GM12891 (cell line): ENCODE data around the gene PDCD4.

ENCODE experiments used
- DNase-seq: peaks from one replicate; pipeline ENCODE4 v3.0.0; 2011; ENCODE audit warnings: low spot score; ENCODE audit not compliant: insufficient read length
- FAIRE-seq: peaks from 2 replicates; lab custom pipeline; 2011; peaks lifted over from hg19 to GRCh38; lab: Jason Lieb, UNC
- PAX5 ChIP-seq: IDR thresholded peaks from 2 replicates; pipeline ENCODE4 v1.6.1; 2011; ENCODE audit warnings: low read length, moderate library complexity, mild to moderate bottlenecking; ENCODE audit not compliant: insufficient read depth, severe bottlenecking
- POLR2A ChIP-seq: IDR thresholded peaks from 2 replicates; pipeline ENCODE4 v1.6.1; 2011; ENCODE audit warnings: low read depth, low read length, control low read depth
- POLR2AphosphoS5 ChIP-seq: IDR thresholded peaks from 2 replicates; pipeline ENCODE4 v1.6.1; 2011; ENCODE audit warnings: low read depth, low read length, control low read depth
- POU2F2 ChIP-seq: IDR thresholded peaks from 2 replicates; pipeline ENCODE4 v1.6.1; 2011; ENCODE audit warnings: low read depth, mild to moderate bottlenecking, control low read depth, low read length, moderate library complexity
- SPI1 ChIP-seq: IDR thresholded peaks from 2 replicates; pipeline ENCODE4 v1.6.1; 2011; ENCODE audit warnings: low read depth, low read length, control low read depth
- TAF1 ChIP-seq: IDR thresholded peaks from 2 replicates; pipeline ENCODE4 v1.6.1; 2011; ENCODE audit warnings: low read depth, low read length, control low read depth

The PDCD4 gene

DNA sequence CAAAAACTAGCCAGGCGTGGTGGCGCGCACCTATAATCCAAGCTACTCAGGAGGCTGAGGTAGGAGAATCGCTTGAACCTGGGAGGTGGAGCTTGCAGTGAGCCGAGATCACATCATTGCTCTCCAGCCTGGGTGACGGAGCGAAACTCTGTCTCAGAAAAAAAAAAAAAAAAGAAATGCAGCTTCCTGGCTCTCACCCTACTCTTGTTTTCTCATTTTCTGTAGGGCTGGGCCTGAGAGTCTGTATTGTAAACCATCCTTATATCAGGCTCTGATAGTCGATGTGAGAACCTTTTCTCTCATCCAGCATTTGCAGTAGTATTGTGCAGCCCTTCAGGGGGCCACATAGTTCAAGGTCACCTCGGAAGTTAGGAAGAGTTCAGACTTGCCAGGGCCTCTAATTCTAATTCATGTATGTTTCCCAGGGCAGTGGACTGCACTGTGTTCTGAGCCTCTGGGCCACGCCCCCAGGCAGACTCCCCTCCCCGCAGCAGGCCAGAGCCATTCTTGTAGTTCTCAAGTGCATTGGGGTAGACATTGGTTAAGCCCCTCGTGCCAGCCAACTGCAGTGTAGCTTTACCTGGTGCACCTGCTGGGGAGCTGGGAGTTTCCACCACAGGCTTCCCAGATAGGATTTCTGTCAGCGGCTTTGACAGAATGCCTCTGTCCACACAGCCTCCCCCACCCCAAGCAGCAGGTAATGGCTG is 38.3 kb upstream of the PDCD4 start:
- FAIRE-seq (no peak), DNase-seq (no peak)
- TF ChIP-seq POLR2AphosphoS5 (no peak), TAF1 (no peak), SPI1 (no peak)

DNA sequence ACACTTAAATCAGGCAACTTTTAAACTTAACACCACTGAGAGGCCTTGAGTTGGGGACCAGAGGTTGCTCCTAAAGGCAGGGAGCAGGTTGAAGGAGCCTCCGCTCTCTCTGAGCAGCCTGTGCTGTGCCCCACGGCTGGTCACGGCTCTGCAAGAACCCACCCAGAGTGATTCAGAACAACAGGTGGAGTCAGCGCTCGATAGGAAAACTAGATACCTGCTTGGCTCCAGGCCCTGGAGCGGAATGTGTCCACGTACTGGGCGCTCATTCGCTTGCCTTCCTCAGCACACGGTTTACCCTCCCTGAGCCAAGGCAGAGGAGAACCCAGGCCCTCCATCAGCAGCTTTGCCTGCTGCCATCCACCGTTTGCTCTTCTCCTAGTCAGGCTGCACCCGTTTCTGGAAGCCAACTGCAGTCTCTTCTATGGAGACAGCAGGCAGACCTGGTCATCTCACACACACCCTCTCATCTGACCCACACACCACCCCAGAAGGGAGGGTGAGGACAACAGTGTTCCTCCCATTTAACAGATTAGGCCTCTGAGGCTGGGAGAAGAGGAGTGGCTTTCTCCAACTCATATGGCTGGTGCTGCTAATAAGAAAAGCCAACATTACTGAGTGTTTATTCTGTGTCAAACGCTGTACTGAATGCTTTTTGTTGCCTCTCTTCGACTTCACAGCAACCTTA is 37.6 kb upstream of the PDCD4 start:
- DNase-seq (no peak), FAIRE-seq (peak; percentile 50)
- TF ChIP-seq POLR2A (no peak), PAX5 (no peak), POLR2AphosphoS5 (no peak), POU2F2 (no peak), SPI1 (no peak), TAF1 (no peak)

DNA sequence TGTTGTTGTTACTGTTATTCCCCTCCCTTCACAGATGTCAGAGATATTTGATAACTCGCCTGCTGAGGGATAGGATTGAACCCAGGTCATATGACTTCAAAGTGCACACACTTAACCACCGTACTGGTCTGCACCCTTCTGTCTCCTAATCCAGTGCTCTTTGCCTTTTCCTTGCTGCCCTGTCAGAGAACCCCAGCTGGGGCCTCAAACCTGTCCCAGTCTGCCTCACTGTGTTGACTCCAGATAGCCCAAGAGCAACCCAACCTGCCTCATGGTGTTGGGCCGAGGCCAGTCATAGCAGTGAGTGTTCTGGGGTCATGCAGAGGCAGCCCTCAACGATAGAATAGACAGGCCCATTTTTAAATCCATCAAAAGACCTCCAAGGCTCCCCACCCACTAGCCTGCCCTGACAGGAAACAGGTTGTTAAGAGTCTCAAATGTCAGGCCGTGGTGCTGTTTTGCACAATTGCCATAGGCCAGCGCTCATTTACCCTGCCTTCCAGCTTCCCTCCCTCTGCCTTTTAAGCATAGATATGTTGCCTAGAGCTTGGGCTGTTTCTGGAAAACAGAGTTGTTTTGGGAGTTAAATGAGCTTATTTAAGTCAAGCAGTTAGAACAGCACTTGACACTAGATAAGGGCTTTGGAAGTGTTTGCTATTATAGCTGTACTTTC is 37.0 kb upstream of the PDCD4 start:
- TF ChIP-seq POU2F2 (no peak), POLR2AphosphoS5 (no peak), SPI1 (no peak), PAX5 (no peak), TAF1 (no peak), POLR2A (no peak)
- peak; percentile 51 for FAIRE-seq
- no peak for DNase-seq

DNA sequence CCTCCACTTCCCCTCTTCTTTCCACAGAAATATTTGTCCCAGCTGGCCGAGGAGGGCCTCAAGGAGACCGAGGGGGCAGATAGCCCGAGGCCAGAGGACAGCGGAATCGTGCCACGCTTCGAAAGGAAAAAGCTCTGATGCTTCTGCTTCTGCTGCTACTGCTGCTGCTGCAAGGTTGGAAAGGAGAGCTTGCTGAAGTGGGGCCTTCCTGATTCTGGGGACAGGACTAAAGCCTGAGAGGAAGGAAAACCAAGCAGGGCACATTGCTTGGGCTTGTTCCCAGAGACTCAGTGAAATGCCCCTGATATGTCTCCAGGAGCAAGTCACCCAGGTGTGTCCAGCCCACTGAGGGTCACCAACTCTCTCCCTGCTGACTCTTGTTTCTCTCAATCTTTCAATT is 35.9 kb upstream of the PDCD4 start:
- TF ChIP-seq POLR2A (no peak), TAF1 (no peak)

DNA sequence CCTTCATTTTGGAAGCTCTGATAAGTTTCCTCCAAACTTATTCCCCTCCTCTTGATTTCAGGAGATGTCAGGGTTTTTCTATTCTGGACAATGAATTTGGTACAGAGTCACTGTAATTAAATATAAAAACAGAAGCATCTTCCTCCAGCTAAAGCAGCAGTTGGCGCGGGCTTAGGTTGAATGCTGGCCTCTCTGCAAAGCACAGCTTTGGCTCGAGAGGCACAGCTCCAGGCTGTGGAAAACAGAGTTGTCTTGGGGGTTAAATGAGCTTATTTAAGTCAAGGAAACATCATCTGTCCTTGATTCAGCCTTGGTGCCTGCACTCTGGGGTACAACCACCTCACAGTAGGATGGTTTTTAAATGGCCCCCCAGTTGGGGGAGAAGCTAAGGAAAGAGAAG is 35.0 kb upstream of the PDCD4 start:
- DNase-seq: no peak
- FAIRE-seq: no peak
- no peak for TF ChIP-seq POU2F2
- no peak for TF ChIP-seq POLR2A
- no peak for TF ChIP-seq POLR2AphosphoS5
- TF ChIP-seq PAX5: no peak
- no peak for TF ChIP-seq TAF1
- no peak for TF ChIP-seq SPI1

More for the DNA sequence above, 35.9 kb upstream of the PDCD4 start:
- FAIRE-seq (no peak), DNase-seq (no peak)

DNA sequence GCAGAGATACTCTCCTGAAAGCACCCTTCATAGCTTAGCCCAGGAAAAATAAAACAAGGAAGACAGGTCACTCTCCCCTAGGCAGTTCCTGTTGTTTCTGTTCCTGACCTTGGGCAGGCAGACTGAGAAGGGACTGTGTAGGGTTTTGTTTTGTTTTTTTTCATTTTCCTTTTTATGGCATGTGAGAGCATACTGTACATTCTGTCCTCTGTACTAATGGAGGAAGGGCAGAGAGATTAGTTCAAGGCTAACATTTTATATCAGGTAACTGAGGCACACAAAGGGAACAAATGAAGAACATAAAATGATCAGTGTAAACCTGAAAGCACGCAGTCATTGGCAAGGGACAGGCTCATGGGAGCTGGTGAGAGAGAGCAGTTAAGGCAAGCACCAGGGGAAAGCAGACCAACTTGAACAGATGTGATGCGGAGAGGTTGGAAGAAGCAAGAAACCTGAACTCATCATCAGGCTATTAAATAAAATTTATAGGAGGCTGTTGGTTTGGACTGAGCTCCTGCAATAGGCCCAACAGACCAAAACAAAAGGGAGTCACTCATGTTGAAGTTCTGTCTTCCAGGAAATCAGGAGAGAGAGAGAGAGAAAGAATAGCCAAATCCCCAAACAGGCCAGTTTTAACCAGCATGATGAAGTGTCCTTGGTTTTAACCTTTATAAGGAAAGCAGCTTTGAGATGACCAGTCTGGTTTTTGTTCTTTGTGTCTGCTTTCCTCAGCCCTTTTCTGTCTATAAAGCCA is 34.1 kb upstream of the PDCD4 start:
- FAIRE-seq (no peak), DNase-seq (no peak)
- no peak for TF ChIP-seq PAX5
- TF ChIP-seq TAF1: no peak
- TF ChIP-seq POLR2AphosphoS5: no peak
- TF ChIP-seq POLR2A: no peak
- TF ChIP-seq SPI1: no peak
- TF ChIP-seq POU2F2: no peak

DNA sequence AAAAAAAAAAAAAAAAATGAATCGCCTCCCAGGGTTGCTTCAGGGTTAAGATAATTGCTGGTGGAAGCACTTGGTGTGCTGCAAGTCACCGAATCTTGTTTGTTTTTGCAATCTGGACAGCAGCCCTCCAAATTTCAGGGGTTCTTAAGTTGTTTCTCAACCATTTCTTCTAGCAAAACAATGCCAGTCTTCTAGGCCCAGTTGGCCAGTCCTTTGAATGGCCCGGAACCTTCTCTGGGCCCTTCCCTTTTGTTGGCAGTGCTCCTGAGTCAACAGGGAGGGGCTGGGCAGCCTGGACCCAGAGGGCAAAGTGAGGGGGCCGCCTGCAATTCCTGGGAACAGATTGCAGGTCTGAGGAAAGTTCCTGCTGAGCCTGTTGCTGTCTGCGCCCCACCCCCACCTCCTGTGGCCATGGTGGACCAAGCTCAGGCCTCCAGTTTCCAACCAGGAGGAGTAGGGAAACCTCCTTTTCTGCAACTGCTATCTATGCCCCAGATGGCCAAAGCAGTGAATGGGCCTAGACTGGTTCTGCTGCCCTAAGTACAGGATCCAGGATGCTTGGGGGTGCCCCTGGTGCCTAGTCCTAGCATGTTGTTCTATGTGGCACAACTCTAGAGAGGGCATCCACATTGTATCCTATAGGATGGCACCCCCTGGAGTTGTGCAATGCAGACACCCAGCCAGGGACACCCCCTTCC is 31.4 kb upstream of the PDCD4 start:
- DNase-seq (no peak), FAIRE-seq (no peak)
- no peak for TF ChIP-seq POU2F2
- TF ChIP-seq POLR2AphosphoS5: no peak
- no peak for TF ChIP-seq TAF1
- TF ChIP-seq PAX5: no peak
- TF ChIP-seq SPI1: no peak
- TF ChIP-seq POLR2A: no peak

DNA sequence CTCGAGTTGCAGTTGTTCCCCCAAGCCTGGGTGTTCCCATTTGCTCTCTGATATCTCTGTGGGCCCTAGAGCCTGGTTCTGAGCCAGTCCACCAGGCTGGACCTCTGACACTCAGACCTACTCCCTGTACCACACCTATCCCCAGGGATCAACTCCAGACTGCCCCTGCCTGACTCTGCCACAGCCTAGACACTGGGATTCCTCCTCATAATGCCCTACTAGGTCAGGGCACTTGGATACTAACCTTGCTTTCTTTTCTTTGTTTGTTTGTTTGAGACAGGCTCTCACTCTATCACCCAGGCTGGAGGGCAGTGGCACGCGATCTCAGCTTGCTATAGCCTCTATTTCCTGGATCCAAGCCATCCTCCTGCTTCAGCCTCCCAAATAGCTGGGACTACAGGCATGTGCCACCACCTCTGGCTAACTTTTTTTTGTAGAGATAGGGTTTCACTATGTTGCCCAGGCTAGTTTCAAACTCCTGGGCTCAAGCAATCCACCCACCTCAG is 30.8 kb upstream of the PDCD4 start:
- no peak for TF ChIP-seq SPI1
- no peak for TF ChIP-seq POU2F2
- TF ChIP-seq POLR2AphosphoS5: no peak
- no peak for TF ChIP-seq PAX5
- TF ChIP-seq TAF1: no peak
- TF ChIP-seq POLR2A: no peak
- FAIRE-seq (peak; percentile 45), DNase-seq (no peak)
